DMS79 treated with DMSO at 0.1 percent for 48 hours (cell line): ENCODE results near the gene IGSF9B.

Experiments
- DNase-seq: peaks from one replicate; lab custom pipeline; 2025; lab: John Stamatoyannopoulos, UW

The IGSF9B gene

DNA sequence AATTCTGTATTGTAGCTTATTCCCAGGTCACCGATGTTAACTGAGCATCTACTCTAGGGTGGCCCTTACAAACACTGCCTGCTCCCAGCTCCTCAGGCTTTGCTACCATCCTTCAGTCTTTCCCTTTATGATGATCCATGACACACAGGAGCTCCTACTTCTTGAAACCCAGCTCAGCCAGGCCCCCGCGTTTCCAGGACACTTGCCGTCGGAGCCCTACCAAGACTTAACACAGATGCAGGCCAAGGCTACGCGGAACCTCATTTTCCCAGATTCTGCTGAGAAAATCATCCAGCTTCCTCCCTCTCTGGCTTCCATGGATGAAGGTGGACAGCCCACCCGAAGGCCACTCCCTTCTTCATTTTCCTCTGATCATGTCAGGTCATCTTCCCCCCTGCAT lies 18.6 kb downstream of the IGSF9B start:
- DNase-seq = no peak

DNA sequence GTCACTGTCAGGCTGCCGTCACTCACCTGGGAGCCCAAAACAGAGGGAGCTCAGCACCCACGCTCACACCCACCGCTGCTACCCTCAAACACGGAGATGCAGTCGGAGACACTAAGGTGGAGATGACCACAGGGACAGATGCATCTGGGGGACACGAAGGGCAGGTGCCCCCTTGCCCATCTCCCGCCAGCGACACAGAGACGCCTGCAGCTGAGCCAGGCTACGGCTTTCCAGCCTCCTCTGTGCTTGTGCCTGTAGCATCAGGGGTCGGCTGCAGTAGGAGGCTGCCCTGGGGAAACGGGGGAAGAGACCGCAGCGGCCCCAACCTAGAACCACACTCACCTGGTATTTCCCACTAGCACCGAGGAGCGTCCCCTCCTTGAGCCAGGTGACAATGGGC lies 19.3 kb downstream of the IGSF9B start:
- no peak for DNase-seq

DNA sequence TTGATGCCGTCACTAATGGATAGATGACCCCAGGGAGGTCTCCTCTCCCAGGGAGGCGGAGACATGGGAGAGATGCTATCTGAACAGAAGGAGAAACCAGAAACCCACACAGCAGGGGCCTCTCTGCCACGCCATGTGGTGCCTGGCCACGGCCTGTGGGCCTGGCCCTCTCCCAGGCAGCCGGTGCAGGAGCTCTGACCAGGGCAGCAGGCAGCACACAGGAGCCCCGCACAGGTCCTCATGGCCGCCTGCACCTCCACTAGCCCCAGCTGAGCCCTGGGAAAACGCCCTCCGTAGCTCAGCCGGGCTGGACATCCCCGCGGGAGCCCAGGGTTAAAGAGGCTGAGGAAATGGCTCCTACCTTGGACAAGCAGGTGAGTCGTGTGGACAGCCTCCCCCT lies 19.8 kb downstream of the IGSF9B start:
- DNase-seq = no peak

DNA sequence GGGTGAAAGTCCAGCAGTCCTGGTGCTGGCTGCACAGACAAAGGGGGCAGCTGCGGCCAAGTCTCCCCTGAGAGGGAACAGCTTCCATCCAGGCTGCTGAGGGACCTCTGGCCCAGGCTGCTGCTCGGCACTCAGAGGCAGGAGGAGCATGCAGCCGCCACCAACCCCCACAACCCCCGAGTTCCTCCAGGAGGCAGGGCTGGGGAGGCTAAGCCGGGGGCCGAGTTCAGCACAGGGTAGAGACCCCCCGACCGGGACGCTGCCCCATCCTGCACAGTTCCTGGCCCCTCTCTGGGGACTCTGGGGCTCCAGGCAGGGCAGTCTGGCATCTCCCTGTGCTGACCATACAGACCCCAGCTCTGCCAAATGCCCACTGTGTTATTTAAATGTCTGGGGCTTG lies 20.2 kb downstream of the IGSF9B start:
- no peak for DNase-seq

DNA sequence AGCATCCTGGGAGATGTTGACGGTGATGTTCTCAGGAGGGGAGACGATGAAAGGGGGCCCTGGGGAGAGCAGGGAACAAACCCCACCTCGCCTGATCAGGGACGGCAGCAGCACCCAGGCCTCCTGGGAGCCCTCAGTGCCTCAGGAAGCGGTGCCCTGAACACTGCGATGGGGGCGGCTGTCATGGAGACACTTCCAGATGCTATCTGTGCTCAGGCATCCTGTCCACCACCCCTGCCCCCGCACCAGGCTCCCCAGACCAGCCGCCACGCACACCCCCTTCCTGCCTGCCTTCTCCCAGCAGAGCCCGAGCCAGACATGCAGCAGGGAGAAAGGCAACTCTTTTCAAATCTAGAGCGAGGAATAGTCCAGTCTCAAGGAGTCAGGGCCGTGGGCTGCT lies 20.6 kb downstream of the IGSF9B start:
- no peak for DNase-seq

DNA sequence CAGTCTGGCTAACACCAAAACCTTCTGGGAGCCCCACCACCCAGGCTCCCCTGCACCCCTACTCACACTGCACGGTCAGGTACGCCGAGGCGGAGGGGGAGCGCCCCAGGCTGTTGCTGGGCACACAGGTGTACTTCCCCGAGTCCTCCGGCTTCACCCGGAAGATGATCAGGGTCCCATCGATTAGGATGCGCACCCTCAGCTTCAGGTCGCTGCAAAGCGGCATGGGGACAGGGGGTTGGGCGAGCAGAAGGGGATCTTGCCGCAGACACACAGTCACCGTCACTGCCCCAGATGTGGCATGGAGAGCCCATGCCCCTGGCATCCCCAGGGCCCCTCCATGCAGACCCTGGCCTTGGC lies 21.2 kb downstream of the IGSF9B start:
- DNase-seq = no peak

DNA sequence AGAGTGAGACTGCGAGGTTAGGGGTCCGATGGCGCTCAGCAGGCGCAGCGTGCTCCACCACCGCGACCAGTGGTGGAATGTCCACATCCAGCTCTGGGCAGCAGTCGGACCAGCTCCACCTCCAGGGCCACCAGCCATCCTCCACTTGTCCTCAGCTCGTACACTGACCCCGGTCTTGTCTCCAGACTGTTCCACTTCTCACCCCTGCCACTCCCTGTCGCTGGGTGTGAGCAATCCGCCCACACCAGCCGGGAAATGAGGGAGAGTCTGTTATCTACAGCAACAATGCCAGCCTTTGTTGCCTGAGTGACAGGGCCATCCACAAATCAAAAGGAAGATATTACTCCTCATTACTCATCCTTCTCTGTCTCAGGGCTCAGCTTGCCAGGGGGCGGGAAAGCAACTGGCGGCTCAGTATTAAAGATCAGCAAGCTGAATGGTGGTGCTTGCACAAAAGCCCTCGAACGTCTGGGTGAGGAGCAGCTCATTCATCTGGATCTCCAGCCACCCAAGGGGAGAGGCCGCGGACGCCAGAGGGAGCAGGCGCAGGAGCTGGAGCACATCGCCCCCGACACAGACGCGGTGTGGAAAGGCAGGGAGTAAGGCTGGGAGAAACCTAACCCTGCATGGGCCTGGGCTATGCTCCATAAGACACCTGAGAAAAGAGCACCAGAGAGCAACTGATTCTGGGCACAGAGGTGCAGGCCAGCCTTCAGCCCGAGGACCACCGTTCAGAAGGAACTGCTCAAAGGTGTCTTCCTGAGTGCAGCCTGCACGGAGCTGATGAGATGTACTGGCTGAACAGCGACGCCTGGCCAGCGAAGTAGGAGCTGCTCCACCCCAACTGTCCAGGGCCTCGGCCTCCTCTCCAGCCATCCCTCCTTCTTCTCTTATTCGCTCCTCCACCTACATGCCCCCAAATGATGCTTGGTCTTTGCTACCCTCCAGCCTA lies 21.9 kb downstream of the IGSF9B start:
- DNase-seq = no peak

DNA sequence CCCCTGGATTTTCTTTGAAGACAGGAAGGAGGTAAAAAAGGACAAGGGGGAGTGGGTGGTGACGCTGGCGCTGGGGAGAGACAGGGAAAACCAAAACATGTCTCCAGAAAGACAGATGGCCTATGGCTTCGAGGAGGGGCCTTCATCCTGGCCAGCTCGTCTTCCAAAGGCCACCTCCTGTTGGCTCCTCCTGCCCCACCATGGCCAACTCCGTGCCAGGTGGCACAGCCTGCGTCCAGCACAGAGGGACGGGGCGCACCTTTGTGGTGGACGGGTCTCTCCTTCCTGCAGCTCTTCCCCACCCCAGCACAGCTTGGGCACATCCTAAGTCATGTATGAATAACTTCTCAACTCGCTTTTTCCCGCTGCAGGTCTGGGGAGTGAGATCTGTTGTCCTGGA lies 22.7 kb downstream of the IGSF9B start:
- no peak for DNase-seq

DNA sequence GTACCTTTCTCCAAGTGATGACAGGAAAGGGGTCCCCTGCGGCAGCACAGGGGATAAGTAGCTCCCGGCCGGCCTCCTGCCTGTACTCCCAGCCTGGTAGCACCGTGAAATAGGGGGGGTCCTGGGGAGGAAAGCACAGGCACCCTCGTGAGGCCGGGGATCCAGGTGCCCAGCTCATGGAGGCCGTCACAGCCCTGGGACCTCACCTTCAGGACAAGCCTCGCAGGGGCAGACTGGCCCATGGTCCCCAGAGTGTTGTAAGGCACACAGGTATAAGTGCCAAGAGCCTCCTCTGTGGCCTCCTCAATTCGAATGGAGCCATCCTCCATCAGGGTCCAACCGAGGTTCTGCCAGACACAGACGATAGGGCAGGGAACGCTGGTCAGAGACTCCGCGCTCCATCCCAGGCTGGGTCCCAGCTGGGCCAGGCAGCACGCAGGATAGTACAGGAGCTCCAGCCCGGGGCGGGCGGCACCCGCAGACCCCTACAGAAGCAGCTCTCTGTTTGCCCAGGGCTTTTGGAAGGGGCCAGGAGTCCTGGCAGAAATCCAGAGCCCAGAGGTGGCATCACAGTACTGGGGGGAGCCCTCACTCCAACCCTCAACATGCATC lies 25.2 kb downstream of the IGSF9B start:
- DNase-seq = no peak

DNA sequence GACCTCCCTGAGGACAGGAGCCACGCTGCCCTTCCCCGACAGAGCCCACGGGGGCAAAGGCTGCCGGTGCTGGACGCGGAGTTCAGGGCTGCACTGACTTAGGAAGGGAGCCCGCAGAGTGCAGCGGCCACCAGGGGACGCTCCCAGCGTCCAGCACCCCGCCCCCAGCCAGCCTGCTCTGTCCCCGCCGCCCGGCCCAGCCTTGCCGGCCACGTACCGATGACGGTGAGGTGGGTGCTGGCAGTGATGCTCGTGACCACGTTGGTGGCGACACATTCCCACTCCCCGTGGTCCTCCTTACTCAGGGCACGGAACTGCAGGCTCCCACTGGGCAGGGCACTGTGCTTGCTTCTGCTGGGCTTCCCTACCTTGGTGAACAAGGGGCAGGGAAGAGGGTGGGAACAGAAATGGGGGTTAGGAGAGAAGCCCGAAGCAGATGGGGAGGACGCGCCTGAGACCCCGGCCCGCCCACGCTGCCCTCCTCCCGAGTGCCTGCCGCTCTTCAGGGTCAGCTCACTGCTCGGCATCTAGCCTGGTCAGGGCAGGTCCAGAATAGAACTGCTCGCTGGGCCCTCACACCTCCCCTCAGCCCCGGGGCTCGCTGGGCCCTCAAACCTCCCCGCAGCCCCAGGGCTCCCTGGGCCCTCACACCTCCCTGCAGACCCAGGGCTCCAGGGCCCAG lies 25.9 kb downstream of the IGSF9B start:
- no peak for DNase-seq

DNA sequence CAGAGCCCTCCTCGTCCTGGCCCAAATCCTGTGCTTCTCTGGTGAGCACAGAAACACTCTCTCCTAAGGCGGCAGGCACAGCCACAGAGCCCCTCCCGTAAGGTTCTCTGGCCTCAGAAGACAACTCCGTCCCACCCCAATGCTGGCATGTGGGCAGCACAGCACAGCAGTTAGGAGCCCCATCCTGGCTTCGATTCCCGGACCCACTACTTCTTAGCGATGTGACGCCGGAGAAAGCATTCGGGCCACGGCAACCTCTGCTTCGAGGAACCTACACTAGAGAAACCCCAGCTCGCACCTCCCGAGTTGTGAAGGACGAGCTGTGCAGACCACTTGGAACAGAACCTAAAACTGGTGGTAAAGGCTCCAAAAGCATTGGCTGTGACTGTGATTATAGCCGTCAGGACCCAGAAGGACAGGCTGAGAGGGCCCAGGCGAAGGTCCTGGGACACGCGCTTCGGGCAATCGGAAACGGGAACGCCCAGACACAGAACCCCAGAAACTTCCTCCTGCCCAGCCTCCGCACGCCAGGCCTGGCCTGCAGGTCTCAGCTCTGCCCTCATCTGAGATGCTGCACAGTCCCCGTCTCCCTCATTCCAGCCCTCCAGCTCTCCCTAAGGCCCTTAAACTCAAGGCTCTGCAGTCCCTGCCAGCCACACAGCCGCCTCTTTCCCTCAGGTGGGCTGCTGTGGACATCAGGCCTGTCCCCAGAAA lies 26.6 kb downstream of the IGSF9B start:
- DNase-seq = no peak

DNA sequence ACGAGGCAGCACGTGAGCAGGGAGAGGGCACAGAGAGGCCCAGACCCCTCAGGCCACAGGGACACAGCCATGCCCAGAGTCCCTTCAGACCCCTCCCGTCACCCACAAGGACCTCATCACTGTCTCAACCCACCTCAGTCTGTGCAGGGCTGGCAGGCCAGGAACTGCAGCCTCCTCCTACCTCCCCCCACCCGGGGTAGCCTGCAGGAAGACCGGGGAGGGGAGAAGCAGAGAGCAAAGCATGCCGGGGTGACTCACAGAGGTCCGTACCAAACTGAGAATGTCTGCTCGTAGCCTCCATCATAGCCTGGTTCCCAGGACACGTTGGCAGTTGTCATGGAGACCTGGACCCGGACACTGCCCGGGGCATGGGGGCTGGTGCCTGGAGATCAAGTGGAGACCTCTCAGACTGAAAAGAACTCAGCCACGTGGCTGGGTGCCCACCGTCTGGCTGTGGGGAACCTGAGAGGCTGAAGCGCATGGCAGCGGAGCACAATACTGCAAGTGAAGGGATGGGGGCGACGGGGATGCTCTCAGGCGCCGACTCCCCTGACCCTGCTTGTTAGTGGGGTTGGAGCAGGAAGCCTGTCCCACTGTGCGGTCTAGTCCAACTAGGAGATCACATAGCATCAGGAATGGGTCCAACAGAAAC lies 27.2 kb downstream of the IGSF9B start:
- no peak for DNase-seq

DNA sequence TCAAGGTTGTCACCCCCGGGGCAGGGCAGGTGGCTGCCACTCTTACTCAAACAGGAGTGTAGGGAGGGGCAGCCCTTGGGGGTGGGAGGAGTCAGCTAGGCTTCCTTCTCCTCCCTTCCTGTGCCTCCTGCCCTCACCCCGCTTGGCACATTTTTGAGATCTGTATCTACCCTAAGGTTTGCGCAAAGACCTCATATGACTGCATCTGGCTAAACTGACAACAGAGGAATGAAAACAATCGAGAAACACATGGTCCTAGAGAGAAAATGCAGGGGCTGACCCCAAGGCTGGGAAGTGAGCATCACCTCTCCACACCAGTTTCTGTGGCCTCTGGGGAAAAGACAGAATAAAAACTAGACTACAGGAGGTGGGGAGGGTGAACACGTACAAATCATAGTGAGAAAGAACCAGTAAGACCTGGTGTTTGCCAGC lies 28.1 kb downstream of the IGSF9B start:
- DNase-seq = peak; percentile 78

DNA sequence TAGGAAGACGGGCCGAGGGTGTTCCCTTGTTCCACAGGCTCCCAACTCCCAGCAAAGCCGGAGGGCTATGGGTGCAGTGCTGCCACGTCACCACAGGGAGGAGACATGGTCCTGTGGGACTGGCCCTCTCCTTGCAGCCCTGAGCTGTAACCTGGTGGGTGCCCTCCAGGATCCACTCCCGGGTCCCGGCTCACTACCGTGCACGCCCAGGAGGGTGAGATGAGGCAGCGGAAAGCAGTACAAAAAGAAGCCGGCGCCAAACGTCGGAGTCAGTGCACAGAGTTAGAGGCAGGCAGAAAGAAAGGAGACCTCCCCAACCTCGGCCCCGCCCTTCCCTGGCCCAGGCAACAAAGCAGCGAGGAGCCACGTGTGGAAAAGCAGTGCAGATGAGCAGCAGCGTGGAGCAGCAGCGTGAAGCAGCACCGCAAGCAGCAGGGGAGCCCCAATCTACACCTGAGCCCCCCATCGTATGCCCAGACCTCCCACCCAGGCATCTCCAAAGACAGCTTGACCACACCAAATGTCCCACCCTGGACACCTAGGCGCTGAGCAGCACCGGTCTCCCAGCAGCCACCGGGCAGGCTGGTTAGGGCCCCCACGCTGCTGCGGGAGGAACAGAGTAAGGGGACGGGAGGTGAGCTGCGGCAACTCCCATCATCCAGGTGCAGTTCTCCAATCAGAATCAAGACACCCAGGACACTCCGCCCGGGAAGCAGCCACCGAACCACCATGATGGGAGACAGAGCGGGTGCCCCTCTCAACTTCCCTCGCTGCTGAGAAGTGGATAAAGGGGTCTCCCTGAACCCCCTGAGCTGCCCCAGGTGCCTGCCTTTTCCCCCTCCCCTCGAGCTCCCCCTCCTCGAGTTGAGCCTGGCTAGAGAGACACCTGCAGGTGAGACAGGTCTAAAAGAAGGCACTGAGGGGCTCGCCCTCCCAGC lies 28.8 kb downstream of the IGSF9B start:
- peak; percentile 85 for DNase-seq

DNA sequence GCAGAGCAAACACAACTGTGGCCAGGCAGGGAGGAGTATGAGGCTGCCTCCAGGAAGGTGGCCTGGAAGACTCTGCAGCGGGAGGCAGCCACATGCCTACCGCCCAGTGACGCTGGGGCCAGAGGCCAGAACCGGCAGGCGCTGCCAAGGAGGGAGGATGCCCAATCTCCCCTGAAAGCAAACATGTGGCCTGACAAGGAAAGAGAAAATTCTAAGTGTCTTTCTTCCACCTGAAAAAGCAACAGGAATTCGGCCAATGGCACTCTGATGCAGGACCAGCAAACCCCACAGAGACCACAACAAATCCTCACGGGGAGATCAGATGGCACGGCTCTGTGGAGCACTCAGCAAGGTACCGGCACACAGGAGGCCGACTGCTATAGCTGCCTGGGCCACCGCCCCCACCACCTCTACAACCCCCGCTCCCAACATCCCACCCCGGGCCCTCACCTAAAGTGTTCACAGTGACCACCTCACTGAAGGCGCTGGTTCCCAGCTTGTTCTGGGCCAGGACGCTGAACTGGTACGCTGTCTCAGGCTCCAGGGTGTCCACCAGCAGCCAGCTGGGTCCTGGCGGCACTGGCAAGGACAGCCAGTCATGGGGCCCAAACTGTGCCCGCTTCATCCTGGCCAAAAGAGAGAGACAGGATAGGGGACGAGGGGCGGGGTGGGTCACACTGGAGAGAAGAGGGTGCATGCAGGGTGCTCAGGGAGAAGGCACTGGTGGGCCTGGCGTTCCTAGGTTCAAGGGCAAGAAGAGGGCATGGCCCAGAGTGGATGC lies 30.1 kb downstream of the IGSF9B start:
- DNase-seq = no peak

DNA sequence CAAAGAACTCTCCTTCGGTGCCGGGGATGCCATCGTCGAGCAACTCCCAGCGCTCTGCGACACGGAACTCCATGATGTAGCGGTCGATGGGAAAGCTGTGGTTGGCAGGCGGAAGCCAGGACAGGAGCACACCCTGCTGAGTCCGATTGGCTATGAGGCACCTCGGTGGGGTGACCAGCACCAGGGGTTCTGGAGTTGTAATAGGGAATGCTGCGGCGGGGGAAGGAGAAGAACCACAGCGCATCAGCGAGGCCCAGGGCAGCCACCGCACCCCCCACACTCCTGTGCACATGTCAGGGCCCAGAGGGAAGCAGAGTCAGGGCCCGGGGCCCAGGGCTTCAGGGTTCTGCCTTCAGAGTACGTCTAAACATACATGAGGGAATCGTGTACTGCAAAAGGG lies 31.0 kb downstream of the IGSF9B start:
- no peak for DNase-seq

DNA sequence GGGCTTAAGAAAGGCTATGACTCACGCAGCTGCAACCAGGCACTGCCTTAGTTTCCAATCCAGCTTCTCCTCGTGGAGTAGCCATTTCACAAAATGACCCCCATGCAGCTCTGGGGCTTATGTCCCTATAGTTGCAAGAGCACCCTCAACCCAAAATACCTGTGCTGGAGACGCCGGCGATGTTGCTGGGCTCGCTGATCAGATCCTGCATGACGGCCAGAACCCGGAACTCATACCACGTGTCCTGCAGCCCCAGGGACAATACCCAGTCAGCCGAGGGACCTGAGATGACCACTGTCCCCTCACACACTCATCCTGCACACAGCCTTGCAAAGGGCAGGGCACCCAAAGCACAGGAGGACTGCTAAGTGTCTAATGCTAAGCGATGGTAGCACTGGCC lies 32.1 kb downstream of the IGSF9B start:
- DNase-seq = no peak

DNA sequence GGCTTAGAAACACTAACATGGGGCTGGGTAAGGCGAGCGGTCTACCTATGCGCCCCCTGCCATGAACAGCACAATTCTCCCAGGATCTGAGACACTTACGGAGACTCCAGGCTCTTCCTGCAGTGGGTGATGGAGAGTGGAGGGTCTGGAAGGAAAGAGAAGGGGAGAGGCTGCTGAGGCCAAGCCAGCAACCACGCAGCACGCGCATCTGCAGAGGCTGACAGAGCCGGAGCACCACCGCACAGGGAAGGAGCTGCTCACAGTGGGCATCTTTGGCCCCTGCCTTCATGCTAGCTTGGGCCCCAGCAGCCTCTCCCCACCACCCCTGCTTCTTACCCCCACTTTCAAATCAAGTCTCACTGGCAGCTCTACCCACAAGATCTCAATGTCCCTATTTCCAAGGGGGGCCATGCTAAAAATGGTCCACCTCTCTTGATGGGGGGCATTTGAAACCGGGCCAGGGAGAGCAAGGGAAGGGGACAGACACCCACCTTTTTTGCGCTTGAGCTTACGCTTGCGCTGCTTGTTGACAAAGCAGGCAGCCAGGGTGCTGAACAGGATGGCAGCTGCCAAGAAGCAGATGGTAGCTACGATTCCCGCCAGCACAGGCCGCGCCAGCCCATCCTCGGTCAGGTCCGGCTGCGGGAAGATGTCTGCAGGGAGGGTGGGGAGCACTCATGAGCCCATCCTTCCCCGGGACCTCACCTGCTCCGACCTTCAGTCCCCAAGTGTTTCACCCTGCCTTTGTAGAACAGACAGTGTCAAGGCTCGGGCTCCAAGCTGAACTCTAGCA lies 34.5 kb downstream of the IGSF9B start:
- no peak for DNase-seq

DNA sequence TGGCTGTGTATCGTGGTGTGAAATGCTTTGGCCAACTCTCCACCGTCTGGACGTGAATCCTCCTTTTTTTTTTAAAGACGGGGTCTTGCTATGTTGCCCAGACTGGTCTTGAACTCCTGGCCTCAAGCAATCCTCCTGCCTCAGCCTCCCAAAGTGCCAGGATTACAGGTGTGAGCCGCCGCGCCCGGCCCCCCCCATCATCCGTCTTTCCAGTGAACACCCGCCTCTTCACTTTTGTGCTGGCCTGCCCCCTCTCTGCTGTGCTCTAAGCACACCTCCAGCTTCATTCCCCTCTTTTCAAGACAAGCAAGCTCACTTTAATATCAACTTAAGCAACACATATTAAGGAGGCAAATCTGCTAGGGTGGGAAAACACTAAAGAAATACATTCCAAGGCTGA lies 35.3 kb downstream of the IGSF9B start:
- DNase-seq = no peak
